GM21423 (cell line): ENCODE measurements around the gene FBXL20.

ENCODE experiments used
- ATAC-seq: cut with Tn5 transposase; IDR thresholded peaks from one replicate; pipeline ENCODE4 v1.9.1; 2021; ENCODE audit warnings: mild to moderate bottlenecking, moderate library complexity; ENCODE audit not compliant: unreplicated experiment

Gene FBXL20

GRCh38 chr17:39208893-39209292, 192.5 kb downstream of the FBXL20 start:
- ATAC-seq: no peak

- no peak for ATAC-seq
Observed at GRCh38 chr17:39208136-39208535, 193.3 kb downstream of the FBXL20 start.

GRCh38 chr17:39205112-39205526, 196.3 kb downstream of the FBXL20 start:
- no peak for ATAC-seq

GRCh38 chr17:39204245-39204644, 197.2 kb downstream of the FBXL20 start:
- ATAC-seq: no peak
